GM23248 (cell line): Measurements from ENCODE around the gene MEGF6. TPM values are rescaled to one million over a fixed set of nuclear protein-coding genes. Genes with fewer than 3 reads are reported as not detected.

ENCODE experiments used
- DNase-seq: peaks from one replicate; pipeline ENCODE4 v3.0.0-alpha.2; 2015
- H2AFZ ChIP-seq: fragments of 200-600 bp; sonication (generic); 2 replicates; pipeline ENCODE4 v1.6.1; 2016; ENCODE audit warnings: antibody characterized with exemption
- H3F3A ChIP-seq: fragments of 200-600 bp; sonication (generic); 2 replicates; pipeline ENCODE4 v1.6.1; 2016; ENCODE audit warnings: mild to moderate bottlenecking, antibody characterized with exemption, mixed run types; ENCODE audit not compliant: insufficient read depth
- H3K27ac ChIP-seq: fragments of 200-600 bp; sonication (generic); 2 replicates; pipeline ENCODE4 v1.5.1; 2016; ENCODE audit warnings: mild to moderate bottlenecking
- H3K27me3 ChIP-seq: fragments of 200-600 bp; sonication (generic); replicated peaks from 2 replicates; pipeline ENCODE4 v1.6.1; 2016; ENCODE audit warnings: mild to moderate bottlenecking; ENCODE audit not compliant: insufficient read depth
- H3K36me3 ChIP-seq: fragments of 200-600 bp; sonication (generic); 2 replicates; pipeline ENCODE4 v1.6.1; 2016; ENCODE audit warnings: low read depth, mild to moderate bottlenecking
- H3K4me1 ChIP-seq: fragments of 200-600 bp; sonication (generic); 2 replicates; pipeline ENCODE4 v1.6.1; 2016; ENCODE audit warnings: mild to moderate bottlenecking; ENCODE audit not compliant: insufficient read depth
- H3K4me2 ChIP-seq: fragments of 200-600 bp; sonication (generic); one replicate; pipeline ENCODE4 v1.6.1; 2016; ENCODE audit warnings: mild to moderate bottlenecking; ENCODE audit not compliant: unreplicated experiment
- H3K4me3 ChIP-seq: fragments of 200-600 bp; sonication (generic); 2 replicates; pipeline ENCODE4 v1.5.1; 2016; ENCODE audit warnings: mild to moderate bottlenecking
- H3K79me2 ChIP-seq: fragments of 200-600 bp; sonication (generic); 2 replicates; pipeline ENCODE4 v1.6.1; 2016; ENCODE audit warnings: mild to moderate bottlenecking; ENCODE audit not compliant: insufficient read depth
- H3K9ac ChIP-seq: fragments of 200-600 bp; sonication (generic); 2 replicates; pipeline ENCODE4 v1.6.1; 2016; ENCODE audit warnings: mild to moderate bottlenecking
- H3K9me2 ChIP-seq: fragments of 200-600 bp; sonication (generic); 2 replicates; pipeline ENCODE4 v1.6.1; 2016; ENCODE audit warnings: mixed run types, mild to moderate bottlenecking, moderate library complexity; ENCODE audit not compliant: insufficient read depth
- H3K9me3 ChIP-seq: fragments of 200-600 bp; sonication (generic); one replicate; pipeline ENCODE4 v1.6.1; 2017; ENCODE audit warnings: low read depth
- H4K20me1 ChIP-seq: fragments of 200-600 bp; sonication (generic); 2 replicates; pipeline ENCODE4 v1.6.0; 2016; ENCODE audit not compliant: insufficient read depth
- EZH2 ChIP-seq: fragments of 200-600 bp; sonication (generic); IDR thresholded peaks from 2 replicates; pipeline ENCODE4 v1.6.1; 2018; ENCODE audit warnings: antibody characterized with exemption, mild to moderate bottlenecking; ENCODE audit not compliant: insufficient read depth, poor library complexity, severe bottlenecking
- EZH2phosphoT487 ChIP-seq: fragments of 200-600 bp; sonication (generic); IDR thresholded peaks from 2 replicates; pipeline ENCODE4 v1.6.1; 2018; ENCODE audit warnings: antibody characterized with exemption, moderate library complexity, mild to moderate bottlenecking, low read depth; ENCODE audit not compliant: insufficient read depth
- WGBS, 2 experiments: methylation state at CpG; one replicate each; pipeline ENCODE4 v1.1.6; 2015 to 2017; ENCODE audit warnings: low lambda C conversion rate in 2 of 2, low coverage in 1 of 2; ENCODE audit errors: missing lambda C conversion rate in 2 of 2; 5-methylcytosine and 5-hydroxymethylcytosine counted together
- in situ Hi-C: fragments of 300-500 bp; cut with MboI; formaldehyde crosslinking; loops from 2 replicates; pipeline ENCODE4 v1.15.0; 2020
- polyA plus RNA-seq: library from polyadenylated mRNA; unstranded; fragments of >200 nt; fragmentation: Nextera tagmentation; extraction: Ambion mirVana; gene quantifications from 2 replicates; pipeline ENCODE4 v1.2.1, GENCODE V29; 2016
- total RNA-seq: library from RNA; depleted of rRNA; stranded (reverse); fragments of >200 nt; shearing (Covaris generic); gene quantifications from 2 replicates; pipeline ENCODE4 v1.2.3, GENCODE V29; 2014

MEGF6 gene
- total and polyA plus RNA-seq, 2 experiments from 2014 or later = 37.9 to 108 TPM

DNA sequence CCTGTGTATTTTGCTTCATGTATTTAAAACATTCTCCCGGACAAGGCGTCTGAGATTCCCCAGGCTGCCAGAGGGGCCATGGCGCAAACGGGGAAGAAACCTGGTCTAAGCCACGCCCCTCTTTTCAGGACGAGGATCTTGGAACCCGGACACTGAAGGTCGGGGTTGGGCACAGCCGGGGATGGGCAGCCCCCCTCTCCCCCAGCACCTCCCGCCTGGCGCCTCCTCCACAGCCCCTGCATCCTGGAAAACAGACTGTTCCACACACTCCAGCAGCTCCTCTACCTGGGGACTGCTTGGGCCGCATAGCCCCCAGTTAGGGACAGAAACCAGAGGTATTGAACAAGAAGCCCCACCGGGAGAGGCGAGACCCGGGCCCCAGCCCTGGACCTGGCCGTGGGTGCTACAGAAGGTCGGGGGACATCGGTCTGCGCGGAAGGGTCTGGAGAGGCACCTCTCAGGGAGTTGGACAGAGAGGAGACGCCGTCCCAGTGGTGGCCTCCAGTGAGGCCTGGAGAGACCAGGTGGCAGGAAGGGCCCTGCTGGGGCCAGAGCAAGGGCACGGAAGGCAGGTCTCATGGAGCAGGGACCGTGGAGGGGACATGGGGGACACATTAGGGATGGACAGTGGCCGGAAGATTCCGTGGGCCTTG is 46.4 kb upstream of the MEGF6 start:
- Histone ChIP-seq H3K36me3 (no peaks in the 10 kb centered on the region), H3K9me3 (no peaks in the 10 kb centered on the region), H4K20me1 (no peaks in the 10 kb centered on the region), H3K4me3 (no peak overlapping the region), H3K4me2 (no peak overlapping the region), H3F3A (no peaks in the 10 kb centered on the region), H3K9me2 (no peaks in the 10 kb centered on the region), H3K27me3 (peaks cover 67% of the 10 kb centered on the region), H3K9ac (no peak overlapping the region), H3K79me2 (no peaks in the 10 kb centered on the region), H3K4me1 (no peaks in the 10 kb centered on the region), H3K27ac (no peak overlapping the region), H2AFZ (no peak overlapping the region)
- WGBS, 2 experiments = 44 to 48% methylated on average over 25 to 26 of the region's 26 CpGs
- in situ Hi-C loops = no loop called here
- no peak for DNase-seq
- TF ChIP-seq EZH2 (no peak), EZH2phosphoT487 (no peak)

DNA sequence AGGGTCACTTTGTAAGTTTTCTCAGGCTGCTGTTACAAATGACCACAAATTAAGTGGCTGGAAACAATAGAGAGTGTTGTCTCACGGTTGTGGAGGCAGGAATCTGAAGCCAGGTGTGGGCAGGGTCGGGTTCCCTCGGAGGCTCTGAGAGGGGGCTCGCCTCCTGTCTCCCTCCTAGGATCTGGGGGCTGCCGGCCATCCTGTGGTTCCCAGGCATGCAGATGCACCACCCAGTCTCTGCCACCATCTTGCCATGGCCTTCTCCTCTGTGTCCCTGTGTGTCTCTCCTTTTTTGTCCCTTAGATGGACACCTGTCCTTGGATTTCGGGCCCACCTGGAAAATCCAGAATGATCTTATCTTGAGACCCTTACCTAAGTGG is 45.8 kb upstream of the MEGF6 start:
- TF ChIP-seq EZH2phosphoT487 (no peak), EZH2 (no peak)
- Histone ChIP-seq H3K27ac (no peak overlapping the region), H3K4me1 (no peaks in the 10 kb centered on the region), H4K20me1 (no peaks in the 10 kb centered on the region), H3K27me3 (peaks cover 70% of the 10 kb centered on the region), H3K9me3 (no peaks in the 10 kb centered on the region), H3F3A (no peaks in the 10 kb centered on the region), H3K4me2 (no peak overlapping the region), H2AFZ (no peak overlapping the region), H3K36me3 (no peaks in the 10 kb centered on the region), H3K9ac (no peak overlapping the region), H3K4me3 (no peak overlapping the region), H3K9me2 (no peaks in the 10 kb centered on the region), H3K79me2 (no peaks in the 10 kb centered on the region)
- no peak for DNase-seq
- 31 to 33% methylated on average over 6 of the region's 6 CpGs for WGBS, 2 experiments
- in situ Hi-C loops = no loop called here

DNA sequence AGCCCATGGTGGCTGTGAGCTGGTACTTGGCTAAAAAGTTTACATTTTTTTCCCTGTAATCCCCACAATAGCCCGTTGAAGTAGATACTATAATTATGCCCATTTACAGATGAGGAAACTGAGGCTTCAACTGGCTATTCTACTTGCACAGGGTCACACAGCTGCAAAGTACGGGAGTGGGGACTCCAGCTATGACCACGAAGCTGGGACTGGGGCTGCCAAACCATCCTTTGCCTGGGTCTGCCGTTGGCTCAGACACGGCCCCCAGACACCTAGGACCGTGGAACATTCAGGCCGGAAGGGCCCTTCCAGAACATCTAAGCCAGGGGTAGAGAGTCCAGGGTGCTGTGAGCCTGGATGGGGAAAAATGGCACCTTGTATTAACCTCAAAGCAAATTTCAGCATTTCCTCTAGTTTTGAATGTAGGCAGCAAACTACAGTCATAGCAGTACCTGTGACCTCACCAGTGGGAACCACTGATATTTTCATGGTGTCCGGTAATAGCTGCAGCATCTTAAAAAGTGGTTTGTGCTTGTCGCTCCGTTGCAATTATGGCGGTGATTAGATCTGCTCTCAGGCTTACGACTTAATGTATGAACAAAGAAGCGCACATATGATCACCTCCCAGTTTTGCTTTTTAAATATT is 45.3 kb upstream of the MEGF6 start:
- H3K36me3 ChIP-seq = no peaks in the 10 kb centered on the region
- in situ Hi-C loops = no loop called here
- no peak overlapping the region for H3K9ac ChIP-seq
- no peak overlapping the region for H2AFZ ChIP-seq
- H4K20me1 ChIP-seq = no peaks in the 10 kb centered on the region
- H3K9me3 ChIP-seq = no peaks in the 10 kb centered on the region
- H3K4me3 ChIP-seq = no peak overlapping the region
- no peaks in the 10 kb centered on the region for H3F3A ChIP-seq
- no peaks in the 10 kb centered on the region for H3K9me2 ChIP-seq
- H3K4me2 ChIP-seq = no peak overlapping the region
- H3K27ac ChIP-seq = no peak overlapping the region
- H3K4me1 ChIP-seq = no peaks in the 10 kb centered on the region
- H3K79me2 ChIP-seq = no peaks in the 10 kb centered on the region
- H3K27me3 ChIP-seq = peaks cover 73% of the 10 kb centered on the region
- 73 to 74% methylated on average over 13 of the region's 13 CpGs for WGBS, 2 experiments
- TF ChIP-seq EZH2phosphoT487 = no peak
- no peak for TF ChIP-seq EZH2
- DNase-seq = no peak

DNA sequence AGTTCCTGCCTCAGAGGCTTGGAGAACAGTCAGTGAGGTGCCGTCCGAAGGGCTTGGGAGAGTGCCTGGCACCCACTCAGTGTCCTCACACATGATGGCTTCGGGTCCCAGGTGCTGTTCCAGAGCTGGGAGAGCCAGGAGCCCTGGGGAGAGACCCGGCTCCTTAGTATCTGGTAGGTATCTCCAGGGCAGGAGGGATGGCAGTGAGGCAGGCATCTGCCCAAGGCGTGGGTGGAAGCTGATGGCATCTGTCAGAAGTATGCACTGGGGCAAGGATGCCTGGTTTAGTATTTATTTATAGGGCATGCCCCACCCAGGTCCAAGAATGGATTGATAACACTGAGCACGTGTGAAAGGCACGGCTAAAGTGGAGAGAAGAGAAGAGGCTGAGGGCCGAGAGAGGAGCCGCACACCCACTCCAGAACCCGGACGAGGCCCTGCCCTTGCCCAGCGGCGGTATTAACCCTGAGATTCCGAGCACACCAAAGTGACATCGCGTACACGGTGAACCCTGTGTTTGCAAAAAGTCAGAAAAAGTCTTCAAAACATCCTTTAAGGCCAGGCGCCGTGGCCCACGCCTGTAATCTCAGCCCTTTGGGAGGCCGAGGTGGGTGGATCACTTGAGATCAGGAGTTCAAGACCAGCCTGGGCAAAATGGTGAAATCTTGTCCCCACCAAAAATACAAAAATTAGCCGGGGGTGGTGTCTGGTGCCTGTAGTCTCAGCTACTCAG is 43.4 kb upstream of the MEGF6 start:
- no peaks in the 10 kb centered on the region for H3K9me3 ChIP-seq
- peaks cover 80% of the 10 kb centered on the region for H3K27me3 ChIP-seq
- H2AFZ ChIP-seq = no peak overlapping the region
- no peaks in the 10 kb centered on the region for H3K9me2 ChIP-seq
- H3K4me1 ChIP-seq = no peaks in the 10 kb centered on the region
- in situ Hi-C loops = no loop called here
- H3K36me3 ChIP-seq = no peaks in the 10 kb centered on the region
- no peak overlapping the region for H3K27ac ChIP-seq
- H3K9ac ChIP-seq = no peak overlapping the region
- H3K4me3 ChIP-seq = no peak overlapping the region
- 53 to 65% methylated on average over 22 of the region's 22 CpGs for WGBS, 2 experiments
- TF ChIP-seq EZH2 (no peak), EZH2phosphoT487 (no peak)
- H4K20me1 ChIP-seq = no peaks in the 10 kb centered on the region
- no peak overlapping the region for H3K4me2 ChIP-seq
- H3K79me2 ChIP-seq = peaks cover under 1% of the 10 kb centered on the region; the same call in 1 of the 2 replicates
- no peak for DNase-seq
- no peaks in the 10 kb centered on the region for H3F3A ChIP-seq
